HG02870 (cell line): ENCODE data around the gene FAM185A.
"Not testable (repeated sequence)": the region's sequence is repeated elsewhere in the genome, so short reads cannot be mapped to it uniquely, and the experiment has no call there.

Experiments used
- ATAC-seq: cut with Tn5 transposase; IDR thresholded peaks from one replicate; pipeline ENCODE4 v1.9.1; 2021; ENCODE audit warnings: mild to moderate bottlenecking, moderate library complexity; ENCODE audit not compliant: unreplicated experiment

FAM185A gene

GRCh38 chr7:102776217-102776616 lies 27.4 kb downstream of the FAM185A start:
- not testable (repeated sequence) for ATAC-seq

DNA sequence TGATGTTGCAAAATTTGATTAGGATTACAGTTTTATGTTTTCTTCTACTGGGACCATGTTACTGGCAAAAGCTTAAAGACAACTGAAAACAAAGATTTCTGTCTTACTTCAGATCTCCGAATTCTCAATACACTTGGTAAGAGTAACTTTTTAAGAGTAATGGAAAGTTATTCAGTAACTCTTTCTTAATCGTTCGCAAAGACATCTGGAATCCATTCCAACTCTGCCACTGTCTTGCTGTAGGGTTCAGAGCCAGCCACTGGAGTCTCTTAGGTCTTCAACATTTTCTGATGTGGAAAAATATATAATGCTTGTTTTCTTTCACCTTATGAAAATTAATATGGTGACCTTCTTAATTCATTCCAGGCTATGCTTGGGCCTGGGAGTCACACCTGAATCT lies 29.9 kb downstream of the FAM185A start:
- ATAC-seq = not testable (repeated sequence)

- not testable (repeated sequence) for ATAC-seq
Measured at GRCh38 chr7:102780926-102781325, 32.1 kb downstream of the FAM185A start.

- not testable (repeated sequence) for ATAC-seq
Measured at GRCh38 chr7:102788770-102789169, 40.0 kb downstream of the FAM185A start.

- ATAC-seq = not testable (repeated sequence)
Measured at GRCh38 chr7:102790364-102791100, 41.7 kb downstream of the FAM185A start.

DNA sequence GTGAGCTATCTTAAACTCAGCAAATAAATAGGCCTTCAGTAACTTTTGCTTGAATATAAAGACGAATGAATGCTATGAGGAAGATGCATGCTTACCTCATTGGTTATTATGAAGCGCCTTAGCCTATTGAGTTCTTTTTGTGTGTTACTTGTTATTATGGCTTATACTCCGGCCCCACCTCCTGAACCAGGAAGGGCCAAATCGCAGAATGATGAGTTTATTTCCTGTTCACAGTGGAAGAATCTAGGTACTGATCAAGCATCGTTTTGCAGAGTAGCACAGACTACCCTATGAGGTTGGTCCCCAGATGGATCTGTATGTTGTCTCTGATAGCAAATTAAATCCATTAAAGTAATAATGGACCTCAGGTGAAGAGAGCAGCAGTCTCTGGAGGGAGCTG lies 42.6 kb downstream of the FAM185A start:
- ATAC-seq = not testable (repeated sequence)

GRCh38 chr7:102791831-102792230 lies 43.0 kb downstream of the FAM185A start:
- not testable (repeated sequence) for ATAC-seq

GRCh38 chr7:102794567-102794966 lies 45.8 kb downstream of the FAM185A start:
- ATAC-seq = not testable (repeated sequence)

GRCh38 chr7:102795987-102796595 lies 47.3 kb downstream of the FAM185A start:
- not testable (repeated sequence) for ATAC-seq

- ATAC-seq = no peak
Measured at GRCh38 chr7:102806613-102807012, 57.8 kb downstream of the FAM185A start.

DNA sequence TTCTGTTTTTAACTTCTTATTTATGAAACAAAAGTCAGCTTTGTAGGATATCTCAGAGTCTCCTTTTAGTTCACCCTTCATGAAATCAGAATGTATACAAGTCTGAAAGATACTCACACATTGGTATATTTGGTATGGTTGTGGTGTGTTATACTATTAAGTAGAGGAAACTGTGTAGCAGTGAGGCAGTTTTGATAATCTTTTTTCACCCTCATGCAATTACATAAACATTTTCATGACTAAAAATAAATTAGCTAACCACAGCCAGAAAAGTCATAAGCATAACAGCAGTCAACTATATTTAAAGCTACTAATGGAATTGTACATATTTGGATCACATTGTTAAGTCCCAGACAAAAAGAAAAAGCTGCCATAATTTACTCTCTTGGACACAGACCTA lies 62.1 kb downstream of the FAM185A start:
- no peak for ATAC-seq

DNA sequence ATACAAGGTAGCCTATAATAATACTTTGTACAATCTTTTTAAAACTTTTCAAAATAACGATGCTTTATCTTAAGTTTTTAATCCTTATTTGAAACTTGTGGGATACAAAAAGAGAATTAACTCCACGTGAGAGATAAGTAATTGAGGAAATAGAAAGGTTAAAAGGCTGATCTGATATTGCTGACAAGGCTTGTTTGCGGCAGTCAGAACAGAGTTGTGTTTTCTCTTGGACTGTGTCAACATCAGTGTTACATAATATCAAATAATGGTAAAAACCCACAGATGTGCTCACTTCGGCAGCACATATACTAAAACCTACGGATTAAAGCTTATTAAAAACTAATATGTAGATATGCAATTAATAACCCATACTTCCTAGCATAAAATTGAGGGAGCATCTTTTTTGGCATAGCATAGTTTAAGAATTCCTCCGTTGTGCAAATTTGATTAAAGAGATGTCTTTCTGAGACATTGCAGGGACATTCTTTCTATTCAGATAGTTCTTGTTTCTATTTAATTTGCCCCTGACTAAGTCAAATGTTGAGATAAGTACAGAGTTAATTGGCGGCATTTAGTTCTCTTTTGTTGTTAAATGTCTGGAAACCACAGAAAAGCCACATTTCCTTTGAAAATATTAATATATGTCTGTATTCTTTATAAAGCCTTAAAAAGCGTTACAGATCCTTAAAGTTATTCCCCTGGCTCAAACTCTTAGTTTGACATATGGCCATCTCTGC lies 63.3 kb downstream of the FAM185A start:
- ATAC-seq = no peak

- ATAC-seq = no peak
Measured at GRCh38 chr7:102813191-102814024, 64.6 kb downstream of the FAM185A start.

DNA sequence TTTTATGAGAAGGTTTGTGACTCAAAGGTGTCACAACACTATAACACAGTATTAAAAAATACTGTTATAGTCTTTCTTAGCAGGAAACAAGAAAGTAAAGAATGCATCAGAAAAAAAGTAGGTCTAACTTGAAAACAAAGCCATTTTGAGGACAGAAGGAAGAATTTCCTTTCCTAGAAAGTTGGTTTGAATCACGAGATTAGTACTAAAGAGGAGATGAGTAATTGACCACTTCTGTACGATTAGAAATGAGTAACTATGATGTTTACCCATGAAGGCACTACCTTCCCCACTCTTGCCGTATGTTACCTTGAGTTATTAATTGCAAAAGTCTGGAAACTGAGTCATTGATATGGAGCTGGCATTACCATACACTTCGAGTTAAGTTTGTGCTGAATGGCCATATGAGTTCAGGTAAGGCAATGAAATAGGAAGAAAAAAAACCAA lies 65.2 kb downstream of the FAM185A start:
- ATAC-seq = no peak

DNA sequence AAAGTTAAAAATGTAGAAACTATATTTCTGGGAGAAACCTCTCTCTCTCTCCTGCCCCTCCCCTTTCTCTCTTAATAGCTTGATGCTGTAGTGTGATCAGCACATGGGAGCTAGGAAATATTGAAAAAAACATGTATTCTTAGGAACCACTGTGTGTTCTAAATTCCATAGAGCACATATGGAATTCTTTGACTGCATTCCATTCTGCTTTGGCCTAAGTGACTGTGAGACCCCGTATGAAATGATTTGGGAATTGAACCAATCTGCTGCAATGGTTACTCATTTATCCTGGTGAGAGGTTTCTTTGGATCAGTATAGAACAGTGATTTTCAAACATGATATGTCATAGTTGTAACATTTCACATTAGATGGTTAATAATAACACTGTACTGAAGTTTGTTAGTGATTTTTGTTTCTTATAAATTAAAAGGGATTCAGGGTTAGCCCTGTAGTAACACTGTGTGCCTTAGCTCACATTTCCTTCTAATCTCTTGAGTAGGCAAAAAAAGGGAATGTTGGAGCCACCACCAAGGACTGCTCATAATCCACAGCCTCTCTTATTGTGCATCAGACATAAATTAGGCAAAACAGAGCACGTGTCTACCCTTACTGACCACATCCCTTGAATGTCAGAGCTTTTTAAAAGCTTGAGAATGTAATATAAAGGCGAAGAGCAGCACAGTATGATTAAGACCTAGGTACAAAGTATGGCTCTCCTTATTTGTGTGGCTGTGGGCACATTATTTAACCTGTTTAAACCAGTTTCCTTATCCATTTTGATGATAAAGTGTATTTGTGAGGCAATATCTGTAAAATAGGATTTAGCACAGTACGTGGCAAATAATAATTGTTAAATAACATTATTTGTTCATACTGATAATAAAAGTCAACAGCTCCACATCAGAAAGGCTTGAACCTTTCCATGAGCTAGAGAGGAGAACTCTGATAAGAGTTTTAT lies 69.1 kb downstream of the FAM185A start:
- ATAC-seq = no peak

DNA sequence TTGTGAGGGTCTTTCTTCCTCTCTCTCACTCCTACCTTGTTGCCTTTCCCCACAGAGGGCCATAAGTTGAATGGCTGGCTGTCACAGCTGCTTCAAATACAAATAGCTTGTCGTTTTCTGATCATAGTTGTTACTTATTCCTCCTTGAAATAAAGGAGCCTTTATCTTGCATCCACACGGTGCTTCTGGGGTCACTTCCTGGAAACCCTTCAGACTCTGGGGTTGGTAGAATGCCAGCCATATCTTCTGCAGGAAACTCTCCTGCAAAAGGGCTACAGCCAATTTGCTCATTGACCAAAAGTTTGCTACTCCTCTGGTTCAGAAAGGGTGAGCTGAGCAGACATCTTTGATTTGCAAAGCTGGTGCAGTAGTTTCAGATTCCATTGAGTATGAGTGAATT lies 70.4 kb downstream of the FAM185A start:
- no peak for ATAC-seq

DNA sequence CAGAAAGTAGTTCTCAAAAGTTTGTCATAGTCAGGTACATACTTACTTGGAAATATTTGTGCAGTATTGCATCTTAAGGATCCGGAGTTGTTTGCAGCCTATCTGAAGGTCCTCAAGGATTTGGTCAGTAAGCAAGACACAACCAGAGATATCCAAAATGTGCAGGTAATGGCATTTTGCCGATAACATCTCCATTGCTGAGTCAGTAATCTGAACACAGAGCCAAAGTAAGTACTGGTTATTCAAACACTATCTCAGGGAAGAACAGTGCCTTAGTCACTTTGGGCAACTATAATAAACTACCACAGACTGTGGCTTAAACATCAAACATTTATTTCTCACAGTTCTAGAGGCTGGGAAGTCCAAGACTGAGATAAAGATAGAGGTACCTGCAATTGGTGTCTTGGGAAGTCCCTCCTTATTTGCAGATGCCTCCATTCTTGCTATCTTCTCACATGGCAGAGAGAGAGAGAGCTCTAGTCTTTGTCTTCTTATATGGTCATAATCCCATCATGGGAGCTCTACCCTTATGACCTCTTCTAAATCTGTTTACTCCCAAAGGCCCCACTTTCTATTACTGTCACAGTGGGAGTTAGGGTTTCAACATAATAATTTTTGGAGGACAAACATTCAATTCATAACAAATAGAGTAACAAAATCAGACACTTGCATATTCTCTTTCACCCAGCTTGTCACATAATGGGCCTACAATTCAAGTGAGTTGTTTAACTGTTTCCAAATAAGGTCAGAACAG lies 73.4 kb downstream of the FAM185A start:
- no peak for ATAC-seq

- ATAC-seq = no peak
Measured at GRCh38 chr7:102823390-102824119, 74.8 kb downstream of the FAM185A start.
